Activated naive CD4-positive, alpha-beta T cell treated with anti-CD3 and anti-CD28 coated beads, Interleukin-2, amount 50 U/mL, for 16 hours (primary cell): ENCODE data around the gene RTN4R.
"Not testable (repeated sequence)": the region's sequence is repeated elsewhere in the genome, so short reads cannot be mapped to it uniquely, and the experiment has no call there.

ENCODE experiments used
- DNase-seq: peaks from one replicate; pipeline ENCODE4 v3.0.0-alpha.2; 2020

Gene RTN4R

DNA sequence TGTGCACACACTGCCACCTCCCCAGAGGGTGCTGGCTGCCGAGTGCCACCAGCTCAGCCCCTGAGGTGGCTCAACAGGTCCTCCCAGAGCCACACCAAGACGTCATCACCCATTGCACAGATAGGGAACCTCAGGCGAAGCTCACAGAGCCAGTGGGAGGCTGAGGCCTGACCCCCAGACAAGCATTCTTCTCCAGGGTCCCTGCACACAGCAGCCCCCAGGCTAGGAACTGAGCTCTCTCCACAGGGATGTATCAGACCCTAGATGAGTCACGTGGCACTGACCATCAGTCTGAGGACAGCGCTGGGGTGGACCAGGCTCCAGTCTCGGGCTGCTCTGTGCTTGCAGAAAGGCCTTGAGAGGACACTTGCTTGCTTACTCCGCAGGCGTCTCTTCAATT lies 1.6 kb upstream of the RTN4R start:
- DNase-seq: not testable (repeated sequence)

GRCh38 chr22:20269201-20269600 lies 1.1 kb upstream of the RTN4R start:
- not testable (repeated sequence) for DNase-seq

DNA sequence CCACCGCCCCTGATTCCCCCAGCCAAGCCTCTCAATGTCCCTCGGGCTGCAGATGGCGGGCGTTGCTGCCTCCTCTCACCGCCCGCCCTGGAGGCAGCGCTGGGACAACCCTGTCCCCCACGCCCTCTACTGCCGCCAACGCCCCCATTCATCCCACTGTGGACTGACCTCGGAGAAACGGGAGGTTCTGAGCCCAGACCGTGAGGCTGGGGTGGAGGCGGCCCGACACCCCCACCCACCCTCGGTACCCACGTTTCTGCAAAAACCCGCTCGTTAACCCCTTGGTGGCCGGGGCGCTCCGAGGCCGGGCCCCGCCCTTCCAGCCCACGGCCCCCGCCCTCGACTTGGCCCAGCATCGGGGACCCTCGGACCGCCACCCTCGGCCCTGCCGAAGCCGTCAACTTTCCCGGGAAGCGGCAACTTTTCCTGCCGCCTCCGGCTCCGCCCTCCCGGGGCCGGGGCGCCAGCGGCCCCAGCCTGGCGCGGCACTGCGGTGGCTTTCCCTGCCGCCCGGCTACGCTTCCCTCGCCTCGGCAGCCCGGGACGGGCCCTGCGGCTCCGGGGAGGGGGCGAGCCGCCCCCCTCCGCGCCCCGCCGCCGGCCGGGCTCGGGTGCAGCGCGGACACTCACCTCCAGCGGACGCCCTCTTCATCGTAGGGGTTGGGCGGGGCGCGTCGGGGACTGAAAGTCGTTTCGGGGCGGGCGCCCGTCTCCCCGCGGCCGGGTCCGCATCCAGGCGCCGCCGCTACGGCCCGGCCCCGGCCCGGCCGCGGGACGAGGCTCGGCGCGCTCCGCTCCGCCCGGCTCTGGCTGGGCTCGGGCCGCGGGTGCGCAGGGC lies 458 bp downstream of the RTN4R start:
- no peak for DNase-seq

DNA sequence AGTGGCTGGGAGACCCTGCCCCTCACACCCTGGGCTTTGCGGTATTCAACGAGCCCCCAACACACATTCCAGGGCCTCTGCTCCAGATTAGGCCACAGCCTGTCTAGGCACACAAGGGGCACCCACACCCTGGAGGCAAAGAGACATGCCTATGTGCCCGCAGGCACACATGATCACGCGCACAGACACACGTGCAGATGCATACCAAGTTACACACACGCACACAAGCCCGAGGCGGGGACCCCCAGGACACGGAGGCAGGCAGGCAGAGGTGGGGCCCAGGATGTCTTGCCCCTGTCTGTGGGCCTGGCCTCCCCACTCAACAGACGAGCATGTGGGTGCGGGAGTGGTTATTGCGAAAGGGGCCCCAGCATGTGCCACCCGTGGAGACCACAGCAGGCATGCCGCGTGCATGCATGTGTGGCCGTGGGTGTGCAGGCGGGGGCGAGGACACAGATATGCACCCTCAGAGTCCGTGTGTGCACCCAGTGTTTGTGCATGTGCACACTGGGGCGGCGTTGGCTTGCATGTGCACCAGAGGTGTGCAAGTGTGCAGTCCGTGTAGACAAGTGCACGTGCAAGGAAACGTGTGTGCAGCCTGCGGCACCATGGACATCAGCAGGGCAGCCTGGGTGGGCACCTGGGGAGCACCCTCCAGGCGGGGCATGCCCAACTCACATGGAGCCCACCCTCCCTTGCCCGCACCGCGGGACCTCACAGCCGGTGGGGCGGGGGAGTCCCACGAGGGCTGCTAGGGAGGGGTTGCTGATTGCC lies 1.3 kb downstream of the RTN4R start:
- DNase-seq: not testable (repeated sequence)

GRCh38 chr22:20265772-20266666 lies 2.1 kb downstream of the RTN4R start:
- not testable (repeated sequence) for DNase-seq

DNA sequence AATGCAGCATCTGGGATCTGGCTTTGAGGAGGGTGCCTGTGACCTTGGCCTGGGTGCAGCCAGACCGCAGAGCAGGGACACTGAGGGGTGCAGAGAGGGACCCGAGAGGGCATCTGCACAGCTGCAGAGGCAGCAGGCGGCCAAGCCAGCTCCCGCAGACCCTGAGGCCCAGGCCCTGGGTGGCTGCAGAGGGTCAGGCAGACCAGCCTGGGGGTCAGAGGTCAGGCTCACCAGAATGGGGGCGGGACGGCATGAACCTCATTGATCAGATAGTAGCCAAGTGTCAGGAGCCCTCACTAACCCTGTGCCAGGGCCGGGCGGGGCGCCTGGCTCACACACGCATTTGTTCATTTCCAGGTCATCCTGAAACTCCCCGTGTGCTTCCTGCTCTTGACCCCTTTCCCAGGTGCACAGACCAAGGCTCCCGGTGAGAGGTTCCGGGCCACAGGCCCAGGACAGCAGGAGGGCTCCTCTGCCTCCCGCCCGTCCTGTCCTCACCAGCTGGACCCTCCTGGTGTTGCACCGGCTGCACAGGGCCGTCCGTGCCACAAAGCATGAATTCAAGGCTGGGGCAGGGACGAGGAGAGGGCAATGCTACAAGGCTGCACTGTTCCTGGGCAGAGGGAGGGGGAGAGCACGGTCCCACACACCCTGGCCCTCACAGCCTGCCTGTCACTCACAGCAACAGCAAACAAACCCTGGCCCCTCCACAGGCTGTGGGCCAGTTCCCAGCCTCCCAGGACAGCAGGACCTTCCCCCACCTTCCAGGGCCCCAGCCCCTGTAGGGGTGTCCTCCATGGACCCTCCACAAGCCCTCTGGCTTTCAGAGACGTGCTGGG lies 3.3 kb downstream of the RTN4R start:
- no peak for DNase-seq

DNA sequence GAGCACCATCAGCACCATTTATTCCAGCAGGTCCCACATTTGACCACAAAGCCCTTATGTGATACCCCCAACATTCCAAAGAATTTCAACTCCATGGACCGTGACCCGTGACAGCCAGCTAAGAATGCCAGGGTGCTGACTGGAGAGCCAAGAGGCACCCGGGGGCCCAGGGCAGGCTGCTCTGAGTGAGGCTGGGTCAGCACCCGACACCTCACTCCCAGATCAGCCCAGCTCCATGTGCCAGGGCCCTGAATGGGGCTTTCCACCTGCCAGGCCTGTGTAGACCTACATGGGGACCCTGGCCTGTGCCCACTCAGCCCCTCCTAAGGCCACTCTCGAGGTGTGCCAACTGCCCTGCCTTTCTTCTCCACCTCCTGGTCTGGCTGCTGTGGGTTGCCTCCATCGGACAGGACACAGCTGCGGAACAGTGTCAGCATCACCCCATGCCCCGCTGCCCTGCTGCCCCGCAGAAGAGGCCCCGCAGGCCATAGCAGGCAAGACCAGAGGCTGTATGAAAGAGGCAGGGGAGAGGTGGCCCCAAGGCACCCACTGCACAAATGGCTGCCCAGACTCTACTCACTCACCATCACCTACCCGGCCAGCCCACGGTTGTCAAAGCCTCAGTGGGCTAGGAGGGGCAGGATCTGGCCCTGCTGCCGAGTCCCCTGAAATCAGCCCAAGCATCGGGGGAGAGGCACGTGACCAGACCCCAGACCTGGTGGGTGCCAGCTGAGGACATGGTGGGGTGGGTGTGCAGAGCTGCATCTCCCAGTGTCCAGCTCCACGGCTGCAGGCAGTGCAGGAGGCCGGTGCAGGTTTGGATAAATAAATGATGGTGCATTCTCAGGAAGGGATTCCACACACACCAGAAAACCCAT lies 4.5 kb downstream of the RTN4R start:
- not testable (repeated sequence) for DNase-seq

DNA sequence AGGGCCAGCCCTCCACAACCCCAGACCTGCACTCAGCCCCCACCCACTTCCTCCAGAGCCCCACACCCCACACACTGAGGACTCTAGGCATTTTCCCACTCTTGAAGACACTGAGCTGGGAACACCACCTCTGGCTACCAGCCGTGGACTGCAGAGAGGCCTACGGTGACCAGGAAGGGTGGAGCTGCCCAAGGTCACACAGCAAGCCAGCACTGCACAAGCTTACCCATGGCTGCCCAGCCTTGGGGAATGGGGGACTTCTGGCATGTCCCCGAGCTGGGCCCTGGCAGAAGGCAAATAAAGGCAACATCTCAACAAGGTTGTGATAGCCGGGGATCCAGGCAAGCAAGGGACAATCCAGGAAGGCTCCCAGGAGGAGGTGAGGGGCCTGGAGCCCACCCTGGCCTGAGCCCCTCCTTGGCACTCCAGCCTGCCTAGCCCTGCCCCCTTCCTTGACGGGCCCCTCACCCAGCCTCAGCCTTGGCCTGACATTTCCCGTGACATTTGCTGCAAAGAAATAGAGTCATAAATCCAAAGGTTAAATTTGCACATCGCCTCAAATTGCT lies 5.5 kb downstream of the RTN4R start:
- no peak for DNase-seq

GRCh38 chr22:20261848-20262581 lies 6.1 kb downstream of the RTN4R start:
- DNase-seq: no peak

DNA sequence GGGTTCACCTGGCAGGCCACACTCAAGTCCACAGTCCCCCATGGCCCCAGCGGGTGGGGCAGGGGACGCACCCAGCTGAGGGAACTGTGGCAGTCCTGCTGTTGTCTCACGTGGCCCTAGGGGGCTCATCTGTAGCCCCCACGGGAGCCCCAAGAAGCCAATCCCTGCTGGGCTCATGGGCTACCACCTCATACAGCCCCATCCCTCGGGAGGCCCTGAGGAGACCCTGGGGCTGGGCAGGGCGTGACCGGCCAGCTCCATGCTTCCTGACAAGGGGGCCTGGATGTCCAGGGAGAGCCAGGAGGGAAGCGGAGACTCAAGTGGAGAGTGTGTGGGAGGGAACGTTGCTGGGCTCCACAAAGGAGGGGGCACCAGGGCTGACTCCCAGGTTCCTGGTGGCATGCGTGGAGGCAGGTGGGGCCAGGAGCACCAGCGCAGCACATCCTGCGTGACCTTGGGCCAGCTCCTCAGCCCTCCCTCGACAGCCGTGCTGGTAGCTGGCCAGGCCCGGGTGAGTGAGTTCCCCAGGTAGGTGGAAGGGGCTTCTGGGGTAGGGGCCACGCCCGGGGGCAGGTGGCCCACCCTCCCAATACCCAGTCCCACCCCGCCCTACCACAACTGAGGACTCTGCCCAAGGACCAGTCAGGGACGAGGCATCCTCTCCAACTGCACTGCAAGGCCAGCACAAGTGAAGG lies 7.9 kb downstream of the RTN4R start:
- no peak for DNase-seq

DNA sequence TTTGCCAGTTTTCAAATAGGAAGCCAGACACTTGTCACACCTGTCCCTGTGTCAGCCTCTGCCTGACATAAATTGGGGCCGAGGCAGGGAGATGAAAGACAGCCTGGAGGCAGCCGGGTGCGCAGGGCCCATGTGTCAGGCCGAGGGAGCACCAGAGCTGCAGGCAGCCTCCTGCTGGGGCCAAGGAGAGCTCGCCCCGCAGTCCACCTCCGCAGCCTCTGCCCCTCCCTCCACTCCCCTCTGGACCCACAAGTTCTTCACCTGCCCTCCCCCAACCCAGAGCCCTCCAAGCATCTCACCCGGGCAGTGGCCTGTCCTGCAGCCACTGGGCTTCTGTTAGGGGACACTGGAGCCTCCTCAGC lies 8.8 kb downstream of the RTN4R start:
- no peak for DNase-seq

- DNase-seq: no peak
These were observed 9.4 kb downstream of the RTN4R start for GRCh38 chr22:20258584-20259326.

GRCh38 chr22:20258021-20258299 lies 10.2 kb downstream of the RTN4R start:
- DNase-seq: no peak

DNA sequence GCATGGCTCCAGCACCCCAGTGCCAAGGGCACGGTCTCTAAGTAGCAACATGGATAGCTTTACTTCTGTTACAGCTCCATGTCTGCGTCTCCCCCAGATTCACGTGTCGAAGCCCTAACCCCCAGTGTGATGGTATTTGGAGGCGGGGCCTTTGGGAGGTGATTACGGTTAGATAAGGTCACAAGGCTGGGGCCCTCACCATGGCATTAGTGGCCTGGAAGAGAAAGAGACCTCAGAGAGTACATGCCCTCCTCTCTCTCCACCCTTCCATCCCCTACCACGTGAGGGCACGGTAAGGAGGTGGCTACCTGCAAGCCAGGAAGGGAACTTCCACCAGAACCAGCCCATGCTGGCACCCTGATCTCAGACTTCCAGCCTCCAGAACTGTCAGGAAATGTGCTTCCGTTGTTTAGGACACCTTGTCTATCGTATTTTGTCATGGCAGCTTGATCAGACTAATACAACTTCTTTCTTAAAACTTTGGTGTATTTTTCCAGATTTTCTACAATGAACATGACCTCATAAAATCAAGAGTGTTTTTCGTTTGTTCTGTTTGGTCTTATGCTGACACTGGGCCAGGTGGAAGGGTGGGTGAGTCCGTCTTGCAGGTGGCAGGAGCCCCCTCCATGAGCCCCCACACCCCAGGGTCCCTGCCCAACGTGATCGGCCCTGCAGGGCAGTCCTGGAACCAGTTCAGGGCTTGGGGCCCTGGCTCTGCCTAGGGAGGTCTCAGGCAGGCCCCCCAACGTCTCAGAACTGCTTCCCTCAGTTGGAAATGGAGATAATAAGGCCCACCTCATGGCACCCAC lies 10.7 kb downstream of the RTN4R start:
- no peak for DNase-seq

DNA sequence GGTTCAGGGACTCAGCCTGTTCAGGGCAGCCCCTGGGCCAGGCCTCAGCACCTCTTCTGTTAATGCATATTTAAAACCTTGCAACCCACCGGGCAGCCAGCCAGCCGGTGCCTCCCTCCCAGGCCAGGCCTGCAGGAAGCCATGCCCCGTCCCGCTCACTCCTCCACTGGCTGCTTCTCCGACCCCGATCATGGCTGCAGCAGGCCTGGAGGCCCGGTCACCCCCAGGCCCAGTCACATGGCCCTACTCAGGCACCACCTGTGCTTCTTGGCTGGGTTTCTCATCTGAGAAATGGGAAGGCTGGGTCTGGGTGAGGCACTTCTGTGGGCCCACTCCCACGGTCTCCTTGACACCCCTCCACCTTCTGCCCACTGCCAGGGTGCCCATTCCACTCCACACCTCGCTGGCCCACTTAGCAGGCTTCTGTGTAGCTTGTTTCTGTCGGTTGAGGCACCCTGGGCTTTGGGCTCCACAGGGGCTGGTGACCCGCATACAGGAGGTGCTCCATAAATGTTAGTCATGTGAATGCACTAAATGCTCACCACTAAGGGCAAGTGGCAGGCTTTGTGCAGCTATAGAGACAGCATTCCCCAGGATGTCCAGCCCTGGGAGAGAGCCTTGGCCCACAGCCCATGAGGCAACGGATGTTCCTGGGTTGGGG lies 11.4 kb downstream of the RTN4R start:
- DNase-seq: no peak

- no peak for DNase-seq
These were observed 12.1 kb downstream of the RTN4R start for GRCh38 chr22:20256027-20256426.
